HUES6 (cell line): Measurements from ENCODE around the gene TTLL11.

ENCODE experiments used
- H3K27ac ChIP-seq: 2 replicates; pipeline ENCODE4 v1.7.0; 2013; ENCODE audit warnings: low read depth, mild to moderate bottlenecking, low read length, inconsistent platforms
- H3K27me3 ChIP-seq: 2 replicates; pipeline ENCODE4 v1.6.1; 2013; ENCODE audit warnings: low read length; ENCODE audit not compliant: control insufficient read depth, insufficient read depth
- H3K36me3 ChIP-seq: 2 replicates; pipeline ENCODE4 v1.6.1; 2013; ENCODE audit warnings: low read length; ENCODE audit not compliant: control insufficient read depth, insufficient read depth
- H3K4me1 ChIP-seq: 2 replicates; pipeline ENCODE4 v1.6.1; 2013; ENCODE audit warnings: low read length; ENCODE audit not compliant: control insufficient read depth, insufficient read depth
- H3K4me3 ChIP-seq: 2 replicates; pipeline ENCODE4 v1.5.1; 2013; ENCODE audit warnings: low read depth, low read length
- H3K9ac ChIP-seq: one replicate; pipeline ENCODE4 v1.6.1; 2013; ENCODE audit warnings: mild to moderate bottlenecking, low read length
- H3K9me3 ChIP-seq: 2 replicates; pipeline ENCODE4 v1.6.1; 2013; ENCODE audit warnings: low read depth, low read length; ENCODE audit not compliant: control insufficient read depth, insufficient read depth

Gene TTLL11

GRCh38 chr9:121935739-121936138 is 157.4 kb downstream of the TTLL11 start:
- H3K27me3 ChIP-seq: no peaks in the 10 kb centered on the region
- H3K4me1 ChIP-seq: peaks cover 12% of the 10 kb centered on the region
- no peak overlapping the region for H3K27ac ChIP-seq
- no peaks in the 10 kb centered on the region for H3K9me3 ChIP-seq
- H3K4me3 ChIP-seq: no peak overlapping the region
- no peak overlapping the region for H3K9ac ChIP-seq
- no peaks in the 10 kb centered on the region for H3K36me3 ChIP-seq

DNA sequence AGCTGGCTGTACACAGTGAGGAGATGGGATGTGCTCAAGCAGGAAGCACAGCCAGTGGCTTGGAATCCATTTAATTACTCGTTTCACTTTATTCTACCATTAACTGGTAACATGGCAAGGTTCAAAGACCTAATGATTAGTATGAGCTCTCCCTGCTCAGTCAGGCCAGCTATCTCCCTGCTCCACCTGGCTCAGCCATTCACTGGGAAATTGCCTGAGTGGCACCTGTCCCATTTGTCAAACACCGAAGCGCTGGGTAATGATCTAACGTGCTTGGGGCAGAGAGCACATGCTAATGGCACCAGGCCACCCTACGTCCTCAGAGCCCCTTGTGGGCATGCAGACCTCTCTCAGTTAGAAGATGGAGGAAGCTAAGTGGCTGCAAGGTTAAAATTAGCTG is 162.2 kb downstream of the TTLL11 start:
- Histone ChIP-seq H3K27ac (no peak overlapping the region), H3K27me3 (no peaks in the 10 kb centered on the region), H3K4me1 (0 out of 2 replicates have a peak, but pooled peaks cover 6% of the 10 kb centered on the region), H3K9me3 (no peaks in the 10 kb centered on the region), H3K36me3 (no peaks in the 10 kb centered on the region), H3K9ac (no peak overlapping the region), H3K4me3 (no peak overlapping the region)

DNA sequence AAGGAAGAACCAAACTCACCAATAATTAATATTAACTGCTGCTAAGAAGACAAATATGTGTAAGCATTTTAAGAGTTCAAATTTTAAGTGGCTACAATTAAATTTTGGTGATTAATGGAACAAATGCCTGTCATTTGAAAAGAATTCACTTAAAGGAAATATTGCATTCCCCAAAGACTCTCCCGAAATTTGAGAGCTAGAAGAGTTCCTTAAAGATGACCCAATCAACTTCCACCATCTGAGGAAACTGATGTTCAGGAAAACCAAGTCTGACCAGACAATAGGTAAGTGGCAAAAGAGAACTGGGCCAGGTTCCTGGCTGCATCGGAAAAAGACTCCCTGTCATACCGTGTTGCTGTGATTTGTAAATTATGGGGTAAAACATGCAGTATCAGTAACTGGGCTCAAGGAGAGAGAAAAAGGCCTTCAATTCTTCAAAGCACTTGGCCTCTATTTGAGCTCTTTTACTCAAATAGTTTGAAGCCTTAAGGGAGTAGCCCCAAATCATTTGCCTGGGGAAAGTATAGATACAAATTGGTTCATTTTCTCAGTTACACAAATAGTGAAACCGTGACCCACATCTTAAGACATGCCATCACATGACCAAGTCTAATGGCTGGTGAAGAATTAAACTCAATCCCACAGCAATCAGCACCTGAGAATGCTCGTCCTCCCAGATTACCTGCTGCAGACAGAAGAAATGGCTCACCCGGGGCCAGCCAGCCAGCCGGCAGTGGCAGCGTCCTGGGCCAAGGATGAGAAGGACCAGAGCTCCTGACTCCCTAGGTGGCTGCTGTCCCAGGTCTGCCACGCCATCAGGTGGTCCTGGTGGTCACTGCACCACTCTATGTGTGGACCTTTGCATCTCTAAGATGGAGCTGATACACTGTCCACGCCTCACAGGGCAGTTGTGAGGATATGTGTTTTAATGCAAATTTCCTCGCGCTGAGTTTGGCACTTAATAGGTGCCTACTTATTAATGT is 162.9 kb downstream of the TTLL11 start:
- Histone ChIP-seq H3K9ac (no peak overlapping the region), H3K4me3 (no peak overlapping the region), H3K27ac (no peak overlapping the region), H3K27me3 (no peaks in the 10 kb centered on the region), H3K4me1 (0 out of 2 replicates have a peak, but pooled peaks cover 6% of the 10 kb centered on the region), H3K9me3 (no peaks in the 10 kb centered on the region), H3K36me3 (no peaks in the 10 kb centered on the region)

DNA sequence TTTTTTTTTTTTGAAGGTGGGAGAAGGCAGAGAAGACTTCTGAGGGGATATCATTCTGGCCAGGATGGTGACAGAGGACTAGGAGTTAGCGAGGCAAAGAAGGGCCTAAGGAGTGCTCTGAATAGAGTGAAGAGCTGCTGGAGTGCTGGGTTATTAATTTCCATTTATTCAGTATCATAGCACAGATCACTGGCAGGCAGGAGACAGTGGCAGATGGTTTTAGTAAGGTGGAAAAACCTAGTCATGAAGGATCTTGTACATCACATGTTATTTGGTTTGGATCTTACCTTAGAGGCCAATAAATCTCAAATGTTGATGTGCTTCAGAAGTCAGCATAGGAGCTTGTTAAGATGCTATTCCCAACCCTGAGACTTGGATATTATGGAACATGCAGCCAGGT is 165.5 kb downstream of the TTLL11 start:
- Histone ChIP-seq H3K4me1 (0 out of 2 replicates have a peak, but pooled peaks cover 6% of the 10 kb centered on the region), H3K4me3 (no peak overlapping the region), H3K27me3 (no peaks in the 10 kb centered on the region), H3K9me3 (no peaks in the 10 kb centered on the region), H3K9ac (no peak overlapping the region), H3K36me3 (no peaks in the 10 kb centered on the region), H3K27ac (no peak overlapping the region)

GRCh38 chr9:121927081-121927480 is 166.0 kb downstream of the TTLL11 start:
- H3K9me3 ChIP-seq: no peaks in the 10 kb centered on the region
- H3K36me3 ChIP-seq: no peaks in the 10 kb centered on the region
- no peak overlapping the region for H3K27ac ChIP-seq
- H3K9ac ChIP-seq: no peak overlapping the region
- no peak overlapping the region for H3K4me3 ChIP-seq
- H3K27me3 ChIP-seq: no peaks in the 10 kb centered on the region
- H3K4me1 ChIP-seq: 0 out of 2 replicates have a peak, but pooled peaks cover 6% of the 10 kb centered on the region

DNA sequence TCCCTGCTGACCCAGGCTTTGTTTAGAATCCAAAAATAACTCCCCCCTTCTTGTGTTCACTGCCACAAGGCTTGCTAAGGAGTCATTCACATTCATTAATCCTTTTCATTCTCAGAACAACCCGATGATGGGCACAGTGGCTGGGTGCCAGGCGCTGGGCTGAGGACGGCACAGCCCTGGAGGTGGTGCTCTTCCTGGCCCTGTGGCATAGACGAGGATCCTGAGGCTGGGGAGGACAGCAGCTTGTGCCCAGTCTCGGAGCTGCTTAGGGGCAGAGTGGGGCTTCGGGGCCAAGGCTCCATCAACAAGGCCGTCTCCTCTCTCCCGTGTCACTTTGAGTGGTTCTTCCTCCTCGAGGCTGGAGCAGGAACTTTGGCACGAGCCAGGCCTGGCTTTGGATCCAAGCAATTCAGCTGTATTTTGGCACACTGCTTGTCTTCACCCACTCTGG is 166.7 kb downstream of the TTLL11 start:
- Histone ChIP-seq H3K9me3 (no peaks in the 10 kb centered on the region), H3K36me3 (no peaks in the 10 kb centered on the region), H3K4me3 (no peak overlapping the region), H3K9ac (no peak overlapping the region), H3K27me3 (no peaks in the 10 kb centered on the region), H3K4me1 (0 out of 2 replicates have a peak, but pooled peaks cover 6% of the 10 kb centered on the region), H3K27ac (no peak overlapping the region)

- Histone ChIP-seq H3K9ac (no peak overlapping the region), H3K36me3 (no peaks in the 10 kb centered on the region), H3K27ac (no peak overlapping the region), H3K27me3 (no peaks in the 10 kb centered on the region), H3K4me3 (no peak overlapping the region), H3K9me3 (no peaks in the 10 kb centered on the region), H3K4me1 (0 out of 2 replicates have a peak, but pooled peaks cover 6% of the 10 kb centered on the region)
Measured at GRCh38 chr9:121925935-121926334, 167.2 kb downstream of the TTLL11 start.

- no peak overlapping the region for H3K27ac ChIP-seq
- no peak overlapping the region for H3K9ac ChIP-seq
- H3K4me1 ChIP-seq: 0 out of 2 replicates have a peak, but pooled peaks cover 6% of the 10 kb centered on the region
- no peaks in the 10 kb centered on the region for H3K27me3 ChIP-seq
- no peaks in the 10 kb centered on the region for H3K36me3 ChIP-seq
- H3K9me3 ChIP-seq: no peaks in the 10 kb centered on the region
- H3K4me3 ChIP-seq: no peak overlapping the region
Measured at GRCh38 chr9:121924700-121925099, 168.4 kb downstream of the TTLL11 start.

GRCh38 chr9:121921444-121921843 is 171.7 kb downstream of the TTLL11 start:
- Histone ChIP-seq H3K9me3 (no peaks in the 10 kb centered on the region), H3K4me3 (no peak overlapping the region), H3K27me3 (no peaks in the 10 kb centered on the region), H3K9ac (no peak overlapping the region), H3K36me3 (no peaks in the 10 kb centered on the region), H3K4me1 (0 out of 2 replicates have a peak, but pooled peaks cover 4% of the 10 kb centered on the region), H3K27ac (no peak overlapping the region)

DNA sequence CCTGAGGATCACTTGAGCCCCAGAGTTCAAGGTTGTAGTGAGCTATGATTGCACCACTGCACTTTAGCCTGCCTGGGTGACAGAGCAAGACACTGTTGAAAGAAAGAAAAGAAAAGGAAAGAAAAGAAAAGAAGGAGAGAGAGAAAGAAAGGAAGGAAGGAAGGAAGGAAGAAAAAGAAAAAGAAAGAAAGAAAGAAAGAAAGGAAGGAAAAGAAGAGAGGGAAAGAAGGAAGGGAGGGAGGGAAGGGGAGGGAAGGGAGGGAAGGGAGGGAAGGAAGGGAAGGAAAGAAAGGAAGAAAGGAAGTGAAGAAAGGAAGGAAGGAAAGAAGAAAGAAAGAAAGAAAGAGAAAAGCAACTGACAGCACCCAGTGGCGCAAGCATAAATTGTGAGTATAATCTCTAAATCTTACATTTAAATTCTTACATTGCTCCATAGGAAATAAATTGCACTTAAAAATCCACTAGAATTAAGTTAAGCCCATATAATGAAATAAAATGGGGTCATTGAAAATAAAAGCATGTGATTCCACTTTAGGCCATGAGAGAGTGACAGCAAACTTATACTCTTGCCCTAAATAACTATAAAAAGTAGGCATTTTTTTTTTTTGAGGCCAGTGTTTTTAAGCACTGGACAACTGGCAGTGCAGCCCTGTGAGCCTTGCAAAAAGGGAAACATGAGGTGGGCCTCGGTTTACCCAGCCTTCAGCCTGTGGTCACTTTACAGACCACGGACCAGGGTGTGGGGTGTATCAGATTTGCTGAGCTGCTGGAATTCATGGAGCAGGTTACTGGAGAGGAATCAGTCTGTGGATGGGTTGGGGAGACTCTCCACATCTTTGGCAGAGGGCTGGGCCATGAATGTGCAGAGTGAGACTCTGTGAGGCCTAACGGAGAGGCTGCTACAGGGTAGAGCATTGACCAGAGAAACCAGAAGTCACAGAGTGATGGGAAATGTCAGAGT is 175.5 kb downstream of the TTLL11 start:
- H3K27ac ChIP-seq: no peak overlapping the region
- no peaks in the 10 kb centered on the region for H3K27me3 ChIP-seq
- no peaks in the 10 kb centered on the region for H3K4me1 ChIP-seq
- H3K4me3 ChIP-seq: no peak overlapping the region
- H3K36me3 ChIP-seq: no peaks in the 10 kb centered on the region
- H3K9me3 ChIP-seq: no peaks in the 10 kb centered on the region
- no peak overlapping the region for H3K9ac ChIP-seq
